HEK293 (cell line): ENCODE measurements around the gene CTDSPL2.

ENCODE experiments used
- CTCF ChIA-PET: fragments of 350-600 bp; formaldehyde crosslinking; extraction: SDS; loops from one replicate; lab custom pipeline; 2021; ENCODE audit warnings: antibody characterized with exemption; lab: Yijun Ruan, JAX
- POLR2A ChIA-PET: fragments of 300-600 bp; formaldehyde crosslinking; extraction: SDS; loops from one replicate; lab custom pipeline; 2020; ENCODE audit warnings: antibody characterized with exemption, inconsistent platforms; lab: Yijun Ruan, JAX
- H3K27ac ChIP-seq: fragments of 200-500 bp; sonication (Bioruptor generic); 2 replicates; pipeline ENCODE4 v1.5.1; 2014; ENCODE audit warnings: low read depth, low read length, control low read depth, inconsistent platforms; ENCODE audit errors: extremely low read depth
- H3K36me3 ChIP-seq, 2 experiments: fragments of 200-500 bp in 1 of 2; sonication (Bioruptor generic) in 1 of 2; 1 replicate in 1 of 2; 2 replicates in 1 of 2; pipeline ENCODE4 v1.5.1; 2014 to 2017; ENCODE audit warnings: inconsistent platforms in 2 of 2, low read length in 2 of 2; ENCODE audit not compliant: control insufficient read depth in 2 of 2, insufficient read depth in 1 of 2
- H3K4me1 ChIP-seq: fragments of 200-500 bp; sonication (Bioruptor generic); 2 replicates; pipeline ENCODE4 v1.5.1; 2014; ENCODE audit warnings: mild to moderate bottlenecking, low read length, inconsistent platforms; ENCODE audit not compliant: control insufficient read depth, insufficient read depth
- H3K4me3 ChIP-seq: 2 replicates; pipeline ENCODE4 v1.5.1; 2011; ENCODE audit warnings: low read depth, mild to moderate bottlenecking, control low read depth, low read length, moderate library complexity
- H3K9me3 ChIP-seq: fragments of 200-500 bp; sonication (Bioruptor generic); 2 replicates; pipeline ENCODE4 v1.5.1; 2014; ENCODE audit warnings: low read depth, low read length, inconsistent platforms; ENCODE audit not compliant: control insufficient read depth, insufficient read depth
- HOXC10 ChIP-seq: sonication (generic); formaldehyde crosslinking; IDR thresholded peaks from 2 replicates; pipeline ENCODE4 v1.8.1; 2023; ENCODE audit warnings: mild to moderate bottlenecking, missing genetic modification reagents
- KLF10 ChIP-seq: fragments of 450-650 bp; IDR thresholded peaks from 2 replicates; pipeline ENCODE4 v1.5.1; 2018; ENCODE audit warnings: missing biosample characterization, mild to moderate bottlenecking, missing genetic modification characterization
- PRDM2 ChIP-seq: fragments of 450-650 bp; formaldehyde crosslinking; IDR thresholded peaks from 2 replicates; pipeline ENCODE4 v1.5.1; 2016; ENCODE audit warnings: missing biosample characterization, missing genetic modification characterization, borderline replicate concordance
- PRDM6 ChIP-seq: fragments of 450-650 bp; formaldehyde crosslinking; IDR thresholded peaks from 2 replicates; pipeline ENCODE4 v1.5.1; 2017; ENCODE audit warnings: missing biosample characterization, missing genetic modification characterization
- ZBTB21 ChIP-seq: fragments of 450-650 bp; formaldehyde crosslinking; IDR thresholded peaks from 2 replicates; pipeline ENCODE4 v1.5.1; 2017; ENCODE audit warnings: missing biosample characterization, missing genetic modification characterization
- ZNF133 ChIP-seq: fragments of 450-650 bp; formaldehyde crosslinking; IDR thresholded peaks from 2 replicates; pipeline ENCODE4 v1.5.1; 2016; ENCODE audit warnings: missing biosample characterization, missing genetic modification characterization
- ZNF350 ChIP-seq: fragments of 450-650 bp; formaldehyde crosslinking; IDR thresholded peaks from 2 replicates; pipeline ENCODE4 v1.5.0; 2017; ENCODE audit warnings: missing biosample characterization, mild to moderate bottlenecking, missing genetic modification characterization
- ZNF398 ChIP-seq: fragments of 450-650 bp; formaldehyde crosslinking; IDR thresholded peaks from 2 replicates; pipeline ENCODE4 v1.5.1; 2017; ENCODE audit warnings: missing biosample characterization, missing genetic modification characterization
- ZNF580 ChIP-seq: fragments of 450-650 bp; formaldehyde crosslinking; IDR thresholded peaks from 2 replicates; pipeline ENCODE4 v1.5.1; 2016; ENCODE audit warnings: missing biosample characterization, missing genetic modification characterization
- ZNF621 ChIP-seq: fragments of 450-650 bp; formaldehyde crosslinking; IDR thresholded peaks from 2 replicates; pipeline ENCODE4 v1.5.1; 2017; ENCODE audit warnings: missing biosample characterization, missing genetic modification characterization
- ZNF623 ChIP-seq: fragments of 450-650 bp; formaldehyde crosslinking; IDR thresholded peaks from 2 replicates; pipeline ENCODE4 v1.5.1; 2016; ENCODE audit warnings: missing biosample characterization, missing genetic modification characterization
- ZNF654 ChIP-seq: fragments of 450-650 bp; formaldehyde crosslinking; IDR thresholded peaks from 2 replicates; pipeline ENCODE4 v1.5.1; 2016; ENCODE audit warnings: low read depth, missing biosample characterization, missing genetic modification characterization
- ZSCAN18 ChIP-seq: fragments of 450-650 bp; formaldehyde crosslinking; IDR thresholded peaks from 2 replicates; pipeline ENCODE4 v1.5.1; 2016; ENCODE audit warnings: missing biosample characterization, missing genetic modification characterization

CTDSPL2 gene

GRCh38 chr15:44495562-44495961 lies 68.1 kb downstream of the CTDSPL2 start (continued):
- TF ChIP-seq PRDM2 (tag by site-specific recombination) (no peak), ZBTB21 (no peak), KLF10 (tag by site-specific recombination) (no peak)

- no peak for TF ChIP-seq HOXC10 (CRISPR knock-in tag)
- TF ChIP-seq PRDM6 (tag by site-specific recombination), result peak; percentile 48; the same call in 1 of the 2 replicates
- TF ChIP-seq, all 188 proteins: peak for 1
- H3K4me3 ChIP-seq, result no peak overlapping the region
- H3K36me3 ChIP-seq, result peaks cover 26 to 35% of the 10 kb centered on the region in 2 experiments; a peak in 2 of 3 replicates
- H3K27ac ChIP-seq, result no peak overlapping the region
- H3K9me3 ChIP-seq, result no peaks in the 10 kb centered on the region
- POLR2A ChIA-PET, result interaction anchor here (1.3 kb wide), 1 partner anchor 73 kb away, joined by 5 read pairs; the partner anchor contains the start of gene CTDSPL2
- CTCF ChIA-PET, result interaction anchor here (0.9 to 1.6 kb wide), 8 partner anchors 13 to 597 kb away, joined by 3 to 7 read pairs (median 3); no protein-coding TSS in a partner anchor
- no peaks in the 10 kb centered on the region for H3K4me1 ChIP-seq
Measured at GRCh38 chr15:44500555-44500954, 73.1 kb downstream of the CTDSPL2 start.

- Histone ChIP-seq H3K27ac (no peak overlapping the region), H3K9me3 (no peaks in the 10 kb centered on the region), H3K4me1 (no peaks in the 10 kb centered on the region), H3K4me3 (no peak overlapping the region), H3K36me3 (peaks cover 22 to 30% of the 10 kb centered on the region in 2 experiments; a peak in 2 of 3 replicates)
- CTCF ChIA-PET, result interaction anchor here (0.6 to 1.6 kb wide), 19 partner anchors 9 to 729 kb away, joined by 3 to 10 read pairs (median 3); no protein-coding TSS in a partner anchor
- POLR2A ChIA-PET, result interaction anchor here (1.3 kb wide), 1 partner anchor 75 kb away, joined by 5 read pairs; the partner anchor contains the start of gene CTDSPL2
- no peak for TF ChIP-seq ZSCAN18 (tag by site-specific recombination)
- peak; percentile 53 for TF ChIP-seq ZNF654 (tag by site-specific recombination)
Measured at GRCh38 chr15:44501768-44502366, 74.4 kb downstream of the CTDSPL2 start.

GRCh38 chr15:44516436-44516835 lies 89.0 kb downstream of the CTDSPL2 start:
- Histone ChIP-seq H3K9me3 (no peaks in the 10 kb centered on the region), H3K4me1 (no peaks in the 10 kb centered on the region), H3K36me3 (peaks cover 10 to 25% of the 10 kb centered on the region in 2 experiments), H3K27ac (no peak overlapping the region), H3K4me3 (no peak overlapping the region)
- POLR2A ChIA-PET, result no interaction called here
- CTCF ChIA-PET, result interaction anchor here (0.7 kb wide), 1 partner anchor 16 kb away, joined by 4 read pairs; no protein-coding TSS in a partner anchor
- TF ChIP-seq ZNF398 (tag by site-specific recombination) (no peak), ZNF623 (tag by site-specific recombination) (no peak), ZNF133 (no peak), ZNF580 (tag by site-specific recombination) (no peak), ZNF621 (tag by site-specific recombination) (no peak), ZNF350 (tag by site-specific recombination) (no peak)
